GM18517 (cell line): Measurements from ENCODE around the gene CD44.
"Not testable (repeated sequence)": the region's sequence is repeated elsewhere in the genome, so short reads cannot be mapped to it uniquely, and the experiment has no call there.

Experiments
- ATAC-seq: cut with Tn5 transposase; IDR thresholded peaks from one replicate; pipeline ENCODE4 v1.9.1; 2021; ENCODE audit warnings: mild to moderate bottlenecking, moderate library complexity; ENCODE audit not compliant: unreplicated experiment

CD44 gene

GRCh38 chr11:35207471-35208403 lies 68.8 kb downstream of the CD44 start:
- no peak for ATAC-seq

GRCh38 chr11:35208795-35209194 lies 69.8 kb downstream of the CD44 start:
- ATAC-seq = no peak

- ATAC-seq = no peak
These were observed 72.0 kb downstream of the CD44 start for GRCh38 chr11:35210876-35211546.

GRCh38 chr11:35211952-35212351 lies 73.0 kb downstream of the CD44 start:
- no peak for ATAC-seq

- no peak for ATAC-seq
These were observed 75.3 kb downstream of the CD44 start for GRCh38 chr11:35214226-35214770.

GRCh38 chr11:35214792-35215193 lies 75.8 kb downstream of the CD44 start:
- ATAC-seq = no peak

GRCh38 chr11:35215945-35216344 lies 77.0 kb downstream of the CD44 start:
- ATAC-seq = no peak

GRCh38 chr11:35216962-35217678 lies 78.1 kb downstream of the CD44 start:
- ATAC-seq = no peak

GRCh38 chr11:35218956-35219355 lies 80.0 kb downstream of the CD44 start:
- no peak for ATAC-seq

- ATAC-seq = no peak
These were observed 84.4 kb downstream of the CD44 start for GRCh38 chr11:35223371-35223796.

GRCh38 chr11:35223991-35224390 lies 85.0 kb downstream of the CD44 start:
- no peak for ATAC-seq

- ATAC-seq = no peak
These were observed 87.1 kb downstream of the CD44 start for GRCh38 chr11:35225946-35226520.

GRCh38 chr11:35226756-35227155 lies 87.8 kb downstream of the CD44 start:
- not testable (repeated sequence) for ATAC-seq

GRCh38 chr11:35227576-35228327 lies 88.8 kb downstream of the CD44 start:
- ATAC-seq = no peak

- ATAC-seq = no peak
These were observed 89.4 kb downstream of the CD44 start for GRCh38 chr11:35228328-35228725.

- ATAC-seq = no peak
These were observed 91.4 kb downstream of the CD44 start for GRCh38 chr11:35230388-35230787.

- no peak for ATAC-seq
These were observed 92.3 kb downstream of the CD44 start for GRCh38 chr11:35231076-35231860.

GRCh38 chr11:35232891-35233330 lies 93.9 kb downstream of the CD44 start:
- no peak for ATAC-seq

GRCh38 chr11:35233518-35233917 lies 94.5 kb downstream of the CD44 start:
- ATAC-seq = no peak
